Measurements from ENCODE around the gene FIGNL1.

- no peak for TF ChIP-seq POLR2AphosphoS5 (IDR thresholded peaks at IDR 0.05; ENCODE audit: low read depth, low read length)
- no peak for TF ChIP-seq REST (IDR thresholded peaks at IDR 0.05; ENCODE audit: insufficient read depth in 1 of 2, low read depth in 2 of 2, low read length in 2 of 2)
- TF ChIP-seq TAF1 (IDR thresholded peaks at IDR 0.05; ENCODE audit: borderline replicate concordance, insufficient read depth, low read length) = no peak
- TF ChIP-seq SIN3A (IDR thresholded peaks at IDR 0.05; ENCODE audit: borderline replicate concordance, insufficient read depth, low read length) = no peak
- TF ChIP-seq FOXP2 (optimal IDR thresholded peaks at IDR 0.05; ENCODE audit: borderline replicate concordance, extremely low read depth, extremely low read length, insufficient read depth) = no peak
Observed at GRCh38 chr7:50499092-50499491, 48.9 kb upstream of the FIGNL1 start.
